OCI-LY7 (cell line): Measurements from ENCODE around the gene MYH6. TPM values are rescaled to one million over a fixed set of nuclear protein-coding genes. Genes with fewer than 3 reads are reported as not detected.

Experiments
- BruUV-seq: library from RNA; stranded (reverse); fragments of 400-500 nt; replicated peaks from 2 replicates; lab custom pipeline; 2021; lab: Mats Ljungman, UMichigan
- CTCF ChIA-PET: fragments of 300-600 bp; sonication (Branson Sonifier 250); formaldehyde crosslinking; loops from one replicate; lab custom pipeline; 2022; ENCODE audit warnings: antibody characterized with exemption; ENCODE audit not compliant: unreplicated experiment; lab: Charles Lee
- POLR2A ChIA-PET: fragments of 300-600 bp; sonication (Branson Sonifier 250); formaldehyde crosslinking; loops from one replicate; lab custom pipeline; 2022; ENCODE audit warnings: antibody characterized with exemption; lab: Charles Lee
- DNase-seq: peaks from one replicate; pipeline ENCODE4 v3.0.0-alpha.2; 2015; ENCODE audit warnings: low spot score
- H2AFZ ChIP-seq: fragments of 200-600 bp; sonication (generic), shearing (Covaris generic); 2 replicates; pipeline ENCODE4 v1.6.1; 2014; ENCODE audit warnings: mild to moderate bottlenecking, antibody characterized with exemption, low read length, moderate library complexity
- H3K27ac ChIP-seq: fragments of 200-600 bp; sonication (generic); 2 replicates; pipeline ENCODE4 v1.5.1; 2014; ENCODE audit warnings: mixed run types, low read depth, mild to moderate bottlenecking, moderate library complexity, low read length, inconsistent platforms; ENCODE audit not compliant: poor library complexity, severe bottlenecking
- H3K36me3 ChIP-seq: fragments of 200-600 bp; sonication (generic); 2 replicates; pipeline ENCODE4 v1.6.1; 2014; ENCODE audit warnings: mild to moderate bottlenecking, antibody characterized with exemption, low read length, moderate library complexity, mixed read lengths; ENCODE audit not compliant: insufficient read depth
- H3K4me1 ChIP-seq: fragments of 200-600 bp; sonication (generic); 2 replicates; pipeline ENCODE4 v1.5.1; 2014; ENCODE audit warnings: mild to moderate bottlenecking, low read length; ENCODE audit not compliant: insufficient read depth, poor library complexity, severe bottlenecking
- H3K4me2 ChIP-seq: fragments of 200-600 bp; sonication (generic); 2 replicates; pipeline ENCODE4 v1.6.1; 2014; ENCODE audit warnings: mild to moderate bottlenecking, low read length
- H3K4me3 ChIP-seq: fragments of 200-600 bp; sonication (generic); 2 replicates; pipeline ENCODE4 v1.5.1; 2014; ENCODE audit warnings: mild to moderate bottlenecking, low read depth, low read length; ENCODE audit not compliant: poor library complexity, severe bottlenecking
- H3K79me2 ChIP-seq: fragments of 200-600 bp; sonication (generic); 2 replicates; pipeline ENCODE4 v1.6.1; 2016; ENCODE audit warnings: low read depth, mild to moderate bottlenecking, low read length, moderate library complexity, mixed read lengths; ENCODE audit not compliant: insufficient read depth
- H3K9me2 ChIP-seq: fragments of 200-600 bp; sonication (generic); 2 replicates; pipeline ENCODE4 v1.6.1; 2016; ENCODE audit warnings: mild to moderate bottlenecking, low read length, mixed read lengths; ENCODE audit not compliant: insufficient read depth
- H3K9me3 ChIP-seq: fragments of 200-600 bp; sonication (generic); 2 replicates; pipeline ENCODE4 v1.6.1; 2014; ENCODE audit warnings: mild to moderate bottlenecking, mixed run types, low read length, mixed read lengths
- H4K20me1 ChIP-seq: fragments of 200-600 bp; sonication (generic); 2 replicates; pipeline ENCODE4 v1.6.1; 2014; ENCODE audit warnings: mild to moderate bottlenecking, antibody characterized with exemption, low read length, moderate library complexity, mixed read lengths; ENCODE audit not compliant: insufficient read depth
- CTCF ChIP-seq: fragments of 200-600 bp; sonication (generic); conservative IDR thresholded peaks from 2 replicates; pipeline ENCODE4 v1.5.1; 2014; ENCODE audit warnings: mild to moderate bottlenecking, antibody characterized with exemption, low read length, moderate library complexity, mixed read lengths
- EZH2phosphoT487 ChIP-seq: fragments of 200-600 bp; sonication (generic); IDR thresholded peaks from 2 replicates; pipeline ENCODE4 v1.6.1; 2018; ENCODE audit warnings: low read depth, borderline replicate concordance, mild to moderate bottlenecking, mixed run types, antibody characterized with exemption, low read length, moderate library complexity, mixed read lengths
- intact Hi-C: fragments of 100-400 bp; cut with micrococcal nuclease; formaldehyde crosslinking; loops from one replicate; pipeline ENCODE4 v1.10.0; 2022; ENCODE audit not compliant: unreplicated experiment
- total RNA-seq, 2 experiments: library from RNA; depleted of rRNA in 1 of 2; stranded (reverse); fragments of >200 nt in 1 of 2; shearing (Covaris generic) in 1 of 2; gene quantifications; 2 replicates each; pipeline ENCODE4 v1.2.3, GENCODE V29; 2014 to 2022

MYH6 gene
- total RNA-seq, 2 experiments from 2014 or later = not detected

GRCh38 chr14:23351681-23352505, 56.2 kb downstream of the MYH6 start:
- H2AFZ ChIP-seq = no peak overlapping the region
- intact Hi-C loops = no loop called here
- no peaks in the 10 kb centered on the region for H4K20me1 ChIP-seq
- TF ChIP-seq EZH2phosphoT487 (no peak), CTCF (no peak)
- ChIA-PET CTCF (no interaction called here), POLR2A (no interaction called here)
- no peaks in the 10 kb centered on the region for H3K4me1 ChIP-seq
- no peak for DNase-seq
- H3K9me3 ChIP-seq = no peaks in the 10 kb centered on the region
- no peak overlapping the region for H3K27ac ChIP-seq
- H3K79me2 ChIP-seq = no peaks in the 10 kb centered on the region
- no TSS peak for BruUV-seq
- H3K4me2 ChIP-seq = no peak overlapping the region
- no peaks in the 10 kb centered on the region for H3K9me2 ChIP-seq
- no peaks in the 10 kb centered on the region for H3K36me3 ChIP-seq
- H3K4me3 ChIP-seq = no peak overlapping the region

- H3K36me3 ChIP-seq = no peaks in the 10 kb centered on the region
- H3K27ac ChIP-seq = no peak overlapping the region
- H3K79me2 ChIP-seq = no peaks in the 10 kb centered on the region
- no peaks in the 10 kb centered on the region for H3K9me2 ChIP-seq
- H3K4me3 ChIP-seq = no peak overlapping the region
- H2AFZ ChIP-seq = no peak overlapping the region
- TF ChIP-seq EZH2phosphoT487 (no peak), CTCF (no peak)
- ChIA-PET CTCF (no interaction called here), POLR2A (no interaction called here)
- no peaks in the 10 kb centered on the region for H3K9me3 ChIP-seq
- BruUV-seq = no TSS peak
- intact Hi-C loops = no loop called here
- no peak for DNase-seq
- no peaks in the 10 kb centered on the region for H3K4me1 ChIP-seq
- no peaks in the 10 kb centered on the region for H4K20me1 ChIP-seq
- H3K4me2 ChIP-seq = no peak overlapping the region
Measured at GRCh38 chr14:23349156-23349845, 58.8 kb downstream of the MYH6 start.

GRCh38 chr14:23348297-23348655, 59.8 kb downstream of the MYH6 start:
- H3K36me3 ChIP-seq = no peaks in the 10 kb centered on the region
- ChIA-PET POLR2A (no interaction called here), CTCF (no interaction called here)
- no peaks in the 10 kb centered on the region for H3K79me2 ChIP-seq
- no peak for DNase-seq
- H2AFZ ChIP-seq = no peak overlapping the region
- H3K9me2 ChIP-seq = no peaks in the 10 kb centered on the region
- no peak for TF ChIP-seq EZH2phosphoT487
- no peak for TF ChIP-seq CTCF
- H3K9me3 ChIP-seq = no peaks in the 10 kb centered on the region
- BruUV-seq = no TSS peak
- H4K20me1 ChIP-seq = no peaks in the 10 kb centered on the region
- H3K4me3 ChIP-seq = no peak overlapping the region
- no peak overlapping the region for H3K4me2 ChIP-seq
- H3K27ac ChIP-seq = no peak overlapping the region
- intact Hi-C loops = no loop called here
- no peaks in the 10 kb centered on the region for H3K4me1 ChIP-seq
